ENCODE results near the gene CENATAC.
"Not testable (repeated sequence)": the region's sequence is repeated elsewhere in the genome, so short reads cannot be mapped to it uniquely, and the experiment has no call there.

CENATAC gene

GRCh38 chr11:118997627-118998387, at the start of gene CENATAC:
TSS of gene CENATAC (plus strand) at chr11:118998138. CDS start at chr11:118998198, 60 bp downstream.
- peak; percentile 60 for DNase-seq (ENCODE audit: low read depth, low spot score)

GRCh38 chr11:118953265-118953664, 44.7 kb upstream of the CENATAC start:
- no peak for DNase-seq (ENCODE audit: low read depth, low spot score)

GRCh38 chr11:118953976-118954375, 44.0 kb upstream of the CENATAC start:
- not testable (repeated sequence) for DNase-seq (ENCODE audit: low read depth, low spot score)

- DNase-seq (ENCODE audit: low read depth, low spot score), result peak; percentile 43
These were observed 41.7 kb upstream of the CENATAC start, which contains the start of gene UPK2 for GRCh38 chr11:118956094-118956846. TSS of gene UPK2 (plus strand) at chr11:118956298. CDS start at chr11:118956351, 53 bp downstream.

- DNase-seq (ENCODE audit: low read depth, low spot score), result no peak
These were observed 41.0 kb upstream of the CENATAC start for GRCh38 chr11:118956847-118957469.

GRCh38 chr11:118957549-118957948, 40.4 kb upstream of the CENATAC start:
- DNase-seq (ENCODE audit: low read depth, low spot score), result no peak

- no peak for DNase-seq (ENCODE audit: low read depth, low spot score)
These were observed 40.0 kb upstream of the CENATAC start for GRCh38 chr11:118957968-118958367.

GRCh38 chr11:118958577-118958976, 39.4 kb upstream of the CENATAC start:
- DNase-seq (ENCODE audit: low read depth, low spot score), result no peak

- no peak for DNase-seq (ENCODE audit: low read depth, low spot score)
These were observed 36.7 kb upstream of the CENATAC start for GRCh38 chr11:118961189-118961588.

GRCh38 chr11:118961591-118961990, 36.3 kb upstream of the CENATAC start:
- no peak for DNase-seq (ENCODE audit: low read depth, low spot score)

- not testable (repeated sequence) for DNase-seq (ENCODE audit: low read depth, low spot score)
These were observed 28.4 kb upstream of the CENATAC start for GRCh38 chr11:118969508-118969907.

GRCh38 chr11:118971646-118972045, 26.3 kb upstream of the CENATAC start, which contains the start of gene FOXR1:
TSS of gene FOXR1 (plus strand) at chr11:118971761. CDS start at chr11:118971932, 171 bp downstream.
- no peak for DNase-seq (ENCODE audit: low read depth, low spot score)

- DNase-seq (ENCODE audit: low read depth, low spot score), result no peak
These were observed 24.0 kb upstream of the CENATAC start for GRCh38 chr11:118973985-118974384.

GRCh38 chr11:118975771-118976709, 21.9 kb upstream of the CENATAC start:
- DNase-seq (ENCODE audit: low read depth, low spot score), result no peak

GRCh38 chr11:118979434-118979833, 18.5 kb upstream of the CENATAC start:
- DNase-seq (ENCODE audit: low read depth, low spot score), result no peak

GRCh38 chr11:118980191-118980881, 17.6 kb upstream of the CENATAC start:
- no peak for DNase-seq (ENCODE audit: low read depth, low spot score)

GRCh38 chr11:118984337-118984736, 13.6 kb upstream of the CENATAC start:
- not testable (repeated sequence) for DNase-seq (ENCODE audit: low read depth, low spot score)

GRCh38 chr11:118984825-118985224, 13.1 kb upstream of the CENATAC start:
- DNase-seq (ENCODE audit: low read depth, low spot score), result no peak

GRCh38 chr11:118988280-118988679, 9.7 kb upstream of the CENATAC start:
- DNase-seq (ENCODE audit: low read depth, low spot score), result no peak

GRCh38 chr11:118991486-118992038, 6.4 kb upstream of the CENATAC start:
- not testable (repeated sequence) for DNase-seq (ENCODE audit: low read depth, low spot score)

All from smooth muscle cell of the brain vasculature (primary cell).